HEK293 (cell line): ENCODE results near the gene CYB5R2.

Source experiments
- CTCF ChIA-PET: fragments of 350-600 bp; formaldehyde crosslinking; extraction: SDS; loops from one replicate; lab custom pipeline; 2021; ENCODE audit warnings: antibody characterized with exemption; lab: Yijun Ruan, JAX
- POLR2A ChIA-PET: fragments of 300-600 bp; formaldehyde crosslinking; extraction: SDS; loops from one replicate; lab custom pipeline; 2020; ENCODE audit warnings: antibody characterized with exemption, inconsistent platforms; lab: Yijun Ruan, JAX
- H3K27ac ChIP-seq: fragments of 200-500 bp; sonication (Bioruptor generic); 2 replicates; pipeline ENCODE4 v1.5.1; 2014; ENCODE audit warnings: low read depth, low read length, control low read depth, inconsistent platforms; ENCODE audit errors: extremely low read depth
- H3K36me3 ChIP-seq, 2 experiments: fragments of 200-500 bp in 1 of 2; sonication (Bioruptor generic) in 1 of 2; 1 replicate in 1 of 2; 2 replicates in 1 of 2; pipeline ENCODE4 v1.5.1; 2014 to 2017; ENCODE audit warnings: inconsistent platforms in 2 of 2, low read length in 2 of 2; ENCODE audit not compliant: control insufficient read depth in 2 of 2, insufficient read depth in 1 of 2
- H3K4me1 ChIP-seq: fragments of 200-500 bp; sonication (Bioruptor generic); 2 replicates; pipeline ENCODE4 v1.5.1; 2014; ENCODE audit warnings: mild to moderate bottlenecking, low read length, inconsistent platforms; ENCODE audit not compliant: control insufficient read depth, insufficient read depth
- H3K4me3 ChIP-seq: 2 replicates; pipeline ENCODE4 v1.5.1; 2011; ENCODE audit warnings: low read depth, mild to moderate bottlenecking, control low read depth, low read length, moderate library complexity
- H3K9me3 ChIP-seq: fragments of 200-500 bp; sonication (Bioruptor generic); 2 replicates; pipeline ENCODE4 v1.5.1; 2014; ENCODE audit warnings: low read depth, low read length, inconsistent platforms; ENCODE audit not compliant: control insufficient read depth, insufficient read depth
- ELK4 ChIP-seq: IDR thresholded peaks from 2 replicates; pipeline ENCODE4 v1.6.1; 2011; ENCODE audit warnings: mild to moderate bottlenecking, low read depth, low read length, borderline replicate concordance
- FEZF1 ChIP-seq: fragments of 450-650 bp; formaldehyde crosslinking; IDR thresholded peaks from 2 replicates; pipeline ENCODE4 v1.5.1; 2016; ENCODE audit warnings: missing biosample characterization, missing genetic modification characterization
- GFI1B ChIP-seq: fragments of 450-650 bp; formaldehyde crosslinking; IDR thresholded peaks from 2 replicates; pipeline ENCODE4 v1.5.1; 2016; ENCODE audit warnings: missing biosample characterization, missing genetic modification characterization
- GLI4 ChIP-seq: fragments of 450-650 bp; formaldehyde crosslinking; IDR thresholded peaks from 2 replicates; pipeline ENCODE4 v1.5.1; 2016; ENCODE audit warnings: missing biosample characterization, missing genetic modification characterization
- GLIS1 ChIP-seq: fragments of 450-650 bp; formaldehyde crosslinking; IDR thresholded peaks from 2 replicates; pipeline ENCODE4 v1.5.1; 2016; ENCODE audit warnings: missing biosample characterization, missing genetic modification characterization
- HIC1 ChIP-seq: fragments of 450-650 bp; formaldehyde crosslinking; IDR thresholded peaks from 2 replicates; pipeline ENCODE4 v1.5.1; 2016; ENCODE audit warnings: missing biosample characterization, missing genetic modification characterization
- HOXC10 ChIP-seq: sonication (generic); formaldehyde crosslinking; IDR thresholded peaks from 2 replicates; pipeline ENCODE4 v1.8.1; 2023; ENCODE audit warnings: mild to moderate bottlenecking, missing genetic modification reagents
- IKZF3 ChIP-seq: fragments of 450-650 bp; IDR thresholded peaks from 2 replicates; pipeline ENCODE4 v1.5.0; 2018; ENCODE audit warnings: missing biosample characterization, mild to moderate bottlenecking, missing genetic modification characterization, moderate library complexity
- INSM2 ChIP-seq: fragments of 450-650 bp; formaldehyde crosslinking; IDR thresholded peaks from 2 replicates; pipeline ENCODE4 v1.5.1; 2016; ENCODE audit warnings: missing biosample characterization, missing genetic modification characterization
- SCRT1 ChIP-seq: fragments of 450-650 bp; formaldehyde crosslinking; IDR thresholded peaks from 2 replicates; pipeline ENCODE4 v1.5.1; 2016; ENCODE audit warnings: missing biosample characterization, missing genetic modification characterization, borderline replicate concordance
- YY1 ChIP-seq: fragments of 450-650 bp; formaldehyde crosslinking; IDR thresholded peaks from 2 replicates; pipeline ENCODE4 v1.5.1; 2018; ENCODE audit warnings: missing biosample characterization, missing genetic modification characterization
- ZNF2 ChIP-seq: fragments of 450-650 bp; formaldehyde crosslinking; IDR thresholded peaks from 2 replicates; pipeline ENCODE4 v1.5.1; 2016; ENCODE audit warnings: missing biosample characterization, missing genetic modification characterization
- ZNF24 ChIP-seq: fragments of 450-650 bp; formaldehyde crosslinking; IDR thresholded peaks from 2 replicates; pipeline ENCODE4 v1.5.1; 2016; ENCODE audit warnings: missing biosample characterization, missing genetic modification characterization
- ZNF302 ChIP-seq: fragments of 450-650 bp; formaldehyde crosslinking; IDR thresholded peaks from 2 replicates; pipeline ENCODE4 v1.5.1; 2016; ENCODE audit warnings: missing biosample characterization, missing genetic modification characterization, low read depth
- ZNF324 ChIP-seq: fragments of 450-650 bp; formaldehyde crosslinking; IDR thresholded peaks from 2 replicates; pipeline ENCODE4 v1.5.1; 2016; ENCODE audit warnings: missing biosample characterization, missing genetic modification characterization
- ZNF335 ChIP-seq: fragments of 450-650 bp; formaldehyde crosslinking; conservative IDR thresholded peaks from 2 replicates; pipeline ENCODE4 v1.5.1; 2016; ENCODE audit warnings: missing biosample characterization, missing genetic modification characterization
- ZNF629 ChIP-seq: fragments of 450-650 bp; formaldehyde crosslinking; IDR thresholded peaks from 2 replicates; pipeline ENCODE4 v1.5.1; 2017; ENCODE audit warnings: missing biosample characterization, missing genetic modification characterization
- ZNF791 ChIP-seq: fragments of 450-650 bp; formaldehyde crosslinking; IDR thresholded peaks from 2 replicates; pipeline ENCODE4 v1.5.1; 2016; ENCODE audit warnings: missing biosample characterization, missing genetic modification characterization
- ZNF843 ChIP-seq: fragments of 450-650 bp; formaldehyde crosslinking; IDR thresholded peaks from 2 replicates; pipeline ENCODE4 v1.5.1; 2016; ENCODE audit warnings: missing biosample characterization, missing genetic modification characterization
- ZXDB ChIP-seq: fragments of 450-650 bp; formaldehyde crosslinking; IDR thresholded peaks from 2 replicates; pipeline ENCODE4 v1.5.1; 2016; ENCODE audit warnings: missing biosample characterization, missing genetic modification characterization
- TF ChIP-seq, protein P1 (sequence below): fragments of 450-650 bp; formaldehyde crosslinking; IDR thresholded peaks from 2 replicates; pipeline ENCODE4 v1.5.1; 2016; ENCODE audit warnings: missing biosample characterization, missing genetic modification characterization
- TF ChIP-seq, protein P2 (sequence below): fragments of 450-650 bp; IDR thresholded peaks from 2 replicates; pipeline ENCODE4 v1.5.1; 2018; ENCODE audit warnings: missing biosample characterization, mild to moderate bottlenecking, missing genetic modification characterization
- TF ChIP-seq, protein P3 (sequence below): fragments of 450-650 bp; formaldehyde crosslinking; IDR thresholded peaks from 2 replicates; pipeline ENCODE4 v1.5.1; 2016; ENCODE audit warnings: missing biosample characterization, missing genetic modification characterization, borderline replicate concordance

The CYB5R2 gene

DNA sequence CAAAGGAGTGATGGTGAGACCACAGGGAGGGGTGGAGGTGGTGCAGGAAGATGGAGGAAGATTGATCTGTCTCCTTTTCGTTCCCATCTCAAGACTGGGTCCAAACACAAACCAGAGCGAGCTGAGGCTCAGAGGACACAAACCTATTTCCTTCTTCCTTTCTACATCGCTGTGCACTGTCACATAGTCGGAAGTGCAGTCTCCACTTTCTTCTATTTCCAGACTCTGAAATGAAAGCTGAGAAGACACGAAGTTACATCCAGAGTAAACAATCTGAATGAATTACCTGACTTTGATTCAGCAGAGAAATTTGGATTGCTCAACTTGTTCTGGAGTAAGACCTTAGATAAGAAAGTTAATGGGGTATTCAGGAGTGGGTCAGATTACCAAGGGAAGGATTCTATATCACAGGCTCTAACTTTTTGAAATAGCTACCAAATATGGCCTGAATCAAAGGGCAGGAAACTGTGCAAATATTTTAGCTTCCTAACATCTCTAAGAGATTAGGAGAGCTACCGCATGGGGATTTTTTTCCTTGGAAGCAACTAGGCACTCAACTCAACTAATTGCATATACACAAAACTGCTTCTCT is 18.6 kb upstream of the CYB5R2 start:
- Histone ChIP-seq H3K27ac (no peak overlapping the region), H3K4me1 (no peaks in the 10 kb centered on the region; the same call in none of the 2 replicates), H3K36me3 (no peaks in the 10 kb centered on the region), H3K9me3 (no peaks in the 10 kb centered on the region), H3K4me3 (no peak overlapping the region)
- TF ChIP-seq ZNF843 (tag by site-specific recombination) (peak; percentile 70; the same call in 1 of the 2 replicates), ZXDB (tag by site-specific recombination) (peak; percentile 62; the same call in 1 of the 2 replicates), FEZF1 (tag by site-specific recombination) (peak; percentile 92), ZNF629 (tag by site-specific recombination) (peak; percentile 22; the same call in 1 of the 2 replicates), ZNF302 (tag by site-specific recombination) (no peak), ELK4 (peak; percentile 96), IKZF3 (tag by site-specific recombination) (0 out of 2 replicates have a peak, but pooled peaks have one; percentile 25), HOXC10 (CRISPR knock-in tag) (no peak), GLIS1 (tag by site-specific recombination) (no peak), INSM2 (tag by site-specific recombination) (0 out of 2 replicates have a peak, but pooled peaks have one; percentile 25), GFI1B (0 out of 2 replicates have a peak, but pooled peaks have one; percentile 77)
- TF ChIP-seq, protein P1, sequence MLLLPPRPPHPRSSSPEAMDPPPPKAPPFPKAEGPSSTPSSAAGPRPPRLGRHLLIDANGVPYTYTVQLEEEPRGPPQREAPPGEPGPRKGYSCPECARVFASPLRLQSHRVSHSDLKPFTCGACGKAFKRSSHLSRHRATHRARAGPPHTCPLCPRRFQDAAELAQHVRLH (tag by site-specific recombination), result peak; percentile 23; the same call in 1 of the 2 replicates
- CTCF ChIA-PET, result interaction anchor here (1.0 to 5.7 kb wide), 8 partner anchors 16 to 879 kb away, joined by 3 to 36 read pairs (median 4); partner anchors contain the start of gene EIF3F
- POLR2A ChIA-PET, result no interaction called here

DNA sequence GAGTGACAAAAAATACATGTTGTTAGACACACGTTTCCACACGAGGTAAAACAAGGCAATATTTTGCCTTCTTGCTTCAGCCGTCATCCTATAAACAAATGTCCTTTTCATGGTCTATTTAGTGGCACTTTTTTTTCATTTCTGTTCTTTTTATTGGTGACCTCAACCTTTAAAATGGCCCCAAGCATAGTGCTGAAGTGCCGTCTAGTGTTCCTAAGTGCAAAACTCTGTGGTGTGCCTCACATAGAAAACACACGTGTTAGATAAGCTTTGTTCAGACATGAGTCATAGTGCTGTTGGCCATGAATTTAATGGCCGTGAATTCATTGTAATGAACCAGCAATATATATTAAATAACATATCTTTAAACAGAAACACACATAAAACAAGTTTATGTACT is 17.3 kb upstream of the CYB5R2 start:
- Histone ChIP-seq H3K4me3 (no peak overlapping the region), H3K4me1 (no peaks in the 10 kb centered on the region; the same call in none of the 2 replicates), H3K27ac (no peak overlapping the region), H3K36me3 (no peaks in the 10 kb centered on the region), H3K9me3 (no peaks in the 10 kb centered on the region)
- POLR2A ChIA-PET, result no interaction called here
- CTCF ChIA-PET, result interaction anchor here (0.6 to 5.7 kb wide), 20 partner anchors 9 to 711 kb away, joined by 3 to 36 read pairs (median 4); partner anchors contain the start of gene EIF3F
- TF ChIP-seq ZNF324 (tag by site-specific recombination), result no peak
- no peak for TF ChIP-seq ZNF791 (tag by site-specific recombination)
- peak; percentile 80; the same call in 1 of the 2 replicates for TF ChIP-seq ZNF24 (tag by site-specific recombination)
- TF ChIP-seq SCRT1 (tag by site-specific recombination), result peak; percentile 65; the same call in 1 of the 2 replicates
- peak; percentile 43; the same call in 1 of the 2 replicates for TF ChIP-seq YY1 (tag by site-specific recombination)
- TF ChIP-seq, protein P2, sequence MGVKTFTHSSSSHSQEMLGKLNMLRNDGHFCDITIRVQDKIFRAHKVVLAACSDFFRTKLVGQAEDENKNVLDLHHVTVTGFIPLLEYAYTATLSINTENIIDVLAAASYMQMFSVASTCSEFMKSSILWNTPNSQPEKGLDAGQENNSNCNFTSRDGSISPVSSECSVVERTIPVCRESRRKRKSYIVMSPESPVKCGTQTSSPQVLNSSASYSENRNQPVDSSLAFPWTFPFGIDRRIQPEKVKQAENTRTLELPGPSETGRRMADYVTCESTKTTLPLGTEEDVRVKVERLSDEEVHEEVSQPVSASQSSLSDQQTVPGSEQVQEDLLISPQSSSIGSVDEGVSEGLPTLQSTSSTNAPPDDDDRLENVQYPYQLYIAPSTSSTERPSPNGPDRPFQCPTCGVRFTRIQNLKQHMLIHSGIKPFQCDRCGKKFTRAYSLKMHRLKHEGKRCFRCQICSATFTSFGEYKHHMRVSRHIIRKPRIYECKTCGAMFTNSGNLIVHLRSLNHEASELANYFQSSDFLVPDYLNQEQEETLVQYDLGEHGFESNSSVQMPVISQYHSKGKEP (tag by site-specific recombination), result peak; percentile 50
- TF ChIP-seq ZXDB (tag by site-specific recombination), result peak; percentile 79
- TF ChIP-seq ZNF2 (tag by site-specific recombination), result peak; percentile 72; the same call in 1 of the 2 replicates
- TF ChIP-seq, protein P3, sequence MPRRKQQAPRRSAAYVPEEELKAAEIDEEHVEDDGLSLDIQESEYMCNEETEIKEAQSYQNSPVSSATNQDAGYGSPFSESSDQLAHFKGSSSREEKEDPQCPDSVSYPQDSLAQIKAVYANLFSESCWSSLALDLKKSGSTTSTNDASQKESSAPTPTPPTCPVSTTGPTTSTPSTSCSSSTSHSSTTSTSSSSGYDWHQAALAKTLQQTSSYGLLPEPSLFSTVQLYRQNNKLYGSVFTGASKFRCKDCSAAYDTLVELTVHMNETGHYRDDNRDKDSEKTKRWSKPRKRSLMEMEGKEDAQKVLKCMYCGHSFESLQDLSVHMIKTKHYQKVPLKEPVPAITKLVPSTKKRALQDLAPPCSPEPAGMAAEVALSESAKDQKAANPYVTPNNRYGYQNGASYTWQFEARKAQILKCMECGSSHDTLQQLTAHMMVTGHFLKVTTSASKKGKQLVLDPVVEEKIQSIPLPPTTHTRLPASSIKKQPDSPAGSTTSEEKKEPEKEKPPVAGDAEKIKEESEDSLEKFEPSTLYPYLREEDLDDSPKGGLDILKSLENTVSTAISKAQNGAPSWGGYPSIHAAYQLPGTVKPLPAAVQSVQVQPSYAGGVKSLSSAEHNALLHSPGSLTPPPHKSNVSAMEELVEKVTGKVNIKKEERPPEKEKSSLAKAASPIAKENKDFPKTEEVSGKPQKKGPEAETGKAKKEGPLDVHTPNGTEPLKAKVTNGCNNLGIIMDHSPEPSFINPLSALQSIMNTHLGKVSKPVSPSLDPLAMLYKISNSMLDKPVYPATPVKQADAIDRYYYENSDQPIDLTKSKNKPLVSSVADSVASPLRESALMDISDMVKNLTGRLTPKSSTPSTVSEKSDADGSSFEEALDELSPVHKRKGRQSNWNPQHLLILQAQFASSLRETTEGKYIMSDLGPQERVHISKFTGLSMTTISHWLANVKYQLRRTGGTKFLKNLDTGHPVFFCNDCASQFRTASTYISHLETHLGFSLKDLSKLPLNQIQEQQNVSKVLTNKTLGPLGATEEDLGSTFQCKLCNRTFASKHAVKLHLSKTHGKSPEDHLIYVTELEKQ (tag by site-specific recombination), result peak; percentile 68
- peak; percentile 59 for TF ChIP-seq GLIS1 (tag by site-specific recombination)
- TF ChIP-seq HIC1 (tag by site-specific recombination), result peak; percentile 68
- TF ChIP-seq GLI4 (tag by site-specific recombination), result no peak
- peak; percentile 25; the same call in 1 of the 2 replicates for TF ChIP-seq ZNF335
